Liver (tissue), 9 donors: ENCODE data around the gene CT47C1. TPM values are rescaled to one million over a fixed set of nuclear protein-coding genes. Genes with fewer than 3 reads are reported as not detected.

Experiments
- DNase-seq: peaks from one replicate; pipeline ENCODE4 v3.0.0-alpha.2; 2017; ENCODE audit warnings: low spot score
- H3K27ac ChIP-seq, 2 donors: one replicate each; pipeline ENCODE4 v1.7.0; 2013; ENCODE audit warnings: inconsistent platforms in 2 of 2, low read length in 2 of 2, control low read depth in 1 of 2, low read depth in 1 of 2, mild to moderate bottlenecking in 1 of 2
- H3K27me3 ChIP-seq, 4 donors: one replicate each; pipeline versions ENCODE4 v1.6.1 to v1.7.0; 2013; ENCODE audit warnings: low read length in 3 of 4, inconsistent platforms in 1 of 4, mild to moderate bottlenecking in 1 of 4, moderate library complexity in 1 of 4; ENCODE audit not compliant: control insufficient read depth in 4 of 4, insufficient read depth in 4 of 4
- H3K36me3 ChIP-seq, 4 donors: one replicate each; pipeline versions ENCODE4 v1.6.1 to v1.7.0; 2013; ENCODE audit warnings: low read length in 3 of 4, mild to moderate bottlenecking in 3 of 4, low read depth in 1 of 4, moderate library complexity in 1 of 4; ENCODE audit not compliant: control insufficient read depth in 4 of 4, insufficient read depth in 3 of 4
- H3K4me1 ChIP-seq, 4 donors: one replicate each; pipeline versions ENCODE4 v1.6.1 to v1.7.0; 2013; ENCODE audit warnings: low read length in 3 of 4, mild to moderate bottlenecking in 3 of 4, moderate library complexity in 1 of 4; ENCODE audit not compliant: control insufficient read depth in 4 of 4, insufficient read depth in 4 of 4
- H3K4me3 ChIP-seq, 3 donors: one replicate each; pipeline versions ENCODE4 v1.6.1 to v1.7.0; 2013; ENCODE audit warnings: low read length in 3 of 3, control low read depth in 1 of 3, low read depth in 1 of 3, mild to moderate bottlenecking in 1 of 3
- H3K9ac ChIP-seq, 2 donors: one replicate each; pipeline ENCODE4 v1.7.0; 2013; ENCODE audit warnings: low read length in 2 of 2, mild to moderate bottlenecking in 2 of 2, moderate library complexity in 2 of 2, control low read depth in 1 of 2, low read depth in 1 of 2
- H3K9me3 ChIP-seq, 4 donors: one replicate each; pipeline versions ENCODE4 v1.6.1 to v1.7.0; 2013; ENCODE audit warnings: low read length in 3 of 4; ENCODE audit not compliant: control insufficient read depth in 4 of 4
- ATF3 ChIP-seq: IDR thresholded peaks from 2 replicates; pipeline ENCODE4 v1.6.1; 2016; ENCODE audit warnings: antibody characterized with exemption
- CTCF ChIP-seq: fragments of 150-350 bp; IDR thresholded peaks from 2 replicates; pipeline ENCODE4 v1.5.1; 2017; ENCODE audit warnings: improper control_type of control experiment, low read depth, low read length; ENCODE audit not compliant: missing input control
- FOXA2 ChIP-seq: IDR thresholded peaks from 2 replicates; pipeline ENCODE4 v1.6.1; 2016; ENCODE audit warnings: antibody characterized with exemption
- HNF4A ChIP-seq, 2 donors: conservative IDR thresholded peaks; 2 replicates each; pipeline ENCODE4 v1.6.1; 2016; ENCODE audit warnings: antibody characterized with exemption in 2 of 2, mild to moderate bottlenecking in 2 of 2
- HNF4G ChIP-seq: IDR thresholded peaks from 2 replicates; pipeline ENCODE4 v1.6.1; 2016; ENCODE audit warnings: antibody characterized with exemption
- MAX ChIP-seq: IDR thresholded peaks from 2 replicates; pipeline ENCODE4 v1.6.1; 2016; ENCODE audit warnings: antibody characterized with exemption
- RAD21 ChIP-seq, 2 donors: IDR thresholded peaks; 2 replicates each; pipeline ENCODE4 v1.6.1; 2016; ENCODE audit warnings: antibody characterized with exemption in 2 of 2, mild to moderate bottlenecking in 2 of 2
- TAF1 ChIP-seq: conservative IDR thresholded peaks from 2 replicates; pipeline ENCODE4 v1.6.1; 2016; ENCODE audit warnings: antibody characterized with exemption, mild to moderate bottlenecking
- ZBTB33 ChIP-seq: IDR thresholded peaks from 2 replicates; pipeline ENCODE4 v1.6.1; 2016; ENCODE audit warnings: antibody characterized with exemption
- WGBS: extraction: QIAGEN DNeasy Blood & Tissue Kit; methylation state at CpG from one replicate; pipeline ENCODE4 v1.1.7; 2013; 5-methylcytosine and 5-hydroxymethylcytosine counted together
- polyA plus RNA-seq, 2 donors: library from polyadenylated mRNA; stranded (reverse) in 1 of 2; unstranded in 1 of 2; fragments of 200-250 nt in 1 of 2; fragments of >200 nt in 1 of 2; fragmentation: Nextera tagmentation in 1 of 2; extraction: Ambion mirVana in 1 of 2; gene quantifications; one replicate each; pipeline versions ENCODE4 v1.2.1 to v1.2.3, GENCODE V29; 2013 to 2015
- total RNA-seq, 2 donors: library from RNA; depleted of rRNA; stranded (reverse); fragments of >200 nt; gene quantifications; one replicate each; pipeline ENCODE4 v1.2.3, GENCODE V29; 2014
- donor health status: healthy.
- donor health status: healthy.
- donor health status: healthy.
- donor health status: healthy.
- donor health status: healthy.

CT47C1 gene
- total and polyA plus RNA-seq, 4 donors = not detected

GRCh38 chrX:119118780-119119395 is 46.1 kb downstream of the CT47C1 start:
- H3K4me1 ChIP-seq = no peaks in the 10 kb centered on the region
- H3K27me3 ChIP-seq = no peaks in the 10 kb centered on the region
- 10% methylated on average over 6 of the region's 6 CpGs for WGBS
- no peak overlapping the region for H3K4me3 ChIP-seq
- H3K9me3 ChIP-seq = no peaks in the 10 kb centered on the region
- no peak overlapping the region for H3K9ac ChIP-seq
- DNase-seq = peak; percentile 37
- TF ChIP-seq ZBTB33 = no peak
- TF ChIP-seq CTCF = peak; percentile 71
- TF ChIP-seq ATF3 = no peak
- TF ChIP-seq HNF4G = no peak
- no peak for TF ChIP-seq HNF4A (conservative IDR thresholded peaks at IDR 0.05)
- no peak for TF ChIP-seq TAF1
- TF ChIP-seq RAD21 (IDR thresholded peaks at IDR 0.05) = peak; percentile 73 to 86
- TF ChIP-seq MAX = no peak
- TF ChIP-seq FOXA2 = no peak
- H3K27ac ChIP-seq = no peak overlapping the region
- H3K36me3 ChIP-seq = no peaks in the 10 kb centered on the region

- no peak for TF ChIP-seq CTCF
- no peaks in the 10 kb centered on the region for H3K9me3 ChIP-seq
- H3K4me1 ChIP-seq = no peaks in the 10 kb centered on the region
- no peak overlapping the region for H3K27ac ChIP-seq
- 100% methylated on average over 1 of the region's 1 CpG for WGBS
- H3K27me3 ChIP-seq = no peaks in the 10 kb centered on the region
- no peaks in the 10 kb centered on the region for H3K36me3 ChIP-seq
- no peak overlapping the region for H3K9ac ChIP-seq
- no peak overlapping the region for H3K4me3 ChIP-seq
- DNase-seq = no peak
These were observed 48.5 kb downstream of the CT47C1 start for GRCh38 chrX:119121341-119121740.

Other genes starting within 250 kb of the CT47C1 start
- gene ZCCHC12, start 249.2 kb upstream of the CT47C1 start, total RNA-seq = not detected
- gene ZCCHC12, start 249.2 kb upstream of the CT47C1 start, polyA plus RNA-seq = not detected
- 10 to 100 TPM in 1 of 2 donors, 1 to 10 TPM in 1; 6.7 to 26.7 TPM for gene LONRF3, start 98.4 kb upstream of the CT47C1 start, total RNA-seq
- 1 to 10 TPM; 2.0 to 4.8 TPM for gene LONRF3, start 98.4 kb upstream of the CT47C1 start, polyA plus RNA-seq
- not detected for gene KIAA1210, start 54.8 kb downstream of the CT47C1 start, total RNA-seq
- not detected for gene KIAA1210, start 54.8 kb downstream of the CT47C1 start, polyA plus RNA-seq
- 100 to 1,000 TPM; 180 to 314 TPM for gene PGRMC1, start 163.3 kb downstream of the CT47C1 start, total RNA-seq
- gene PGRMC1, start 163.3 kb downstream of the CT47C1 start, polyA plus RNA-seq = 100 to 1,000 TPM; 267 to 346 TPM